Measurements from ENCODE around the gene MEGF11. TPM values are rescaled to one million over a fixed set of nuclear protein-coding genes. Genes with fewer than 3 reads are reported as not detected.

The MEGF11 gene
- total RNA-seq, 1 experiment from 2014 or later, result 1.2 TPM

- no peaks in the 10 kb centered on the region; the same call in 1 of the 2 replicates for H3K4me1 ChIP-seq (ENCODE audit: insufficient read depth, low read length)
- no peak for DNase-seq
- Mint-ChIP-seq H3K27ac (no peak overlapping the region), H3K4me3 (no peak overlapping the region), H3K4me1 (peaks cover 21 to 42% of the 10 kb centered on the region in 2 experiments), H3K36me3 (ENCODE audit: insufficient read depth in 1 of 3, low read depth in 3 of 3) (no peaks in the 10 kb centered on the region; a peak in 1 of 7 replicates), H3K9me3 (no peaks in the 10 kb centered on the region), H3K27me3 (ENCODE audit: low read depth) (no peaks in the 10 kb centered on the region)
- H3K14ac ChIP-seq (ENCODE audit: insufficient read depth, low read length), result no peak overlapping the region
- no peaks in the 10 kb centered on the region for H3K9me3 ChIP-seq (ENCODE audit: control insufficient read depth, low read depth, low read length)
- no peak overlapping the region for H2BK15ac ChIP-seq (ENCODE audit: low read depth, low read length)
- H2BK12ac ChIP-seq (ENCODE audit: insufficient read length, low read depth, low read length), result no peak overlapping the region
- no peak overlapping the region for H3K18ac ChIP-seq (ENCODE audit: insufficient read length, low read depth, low read length)
- no peak overlapping the region for H2BK20ac ChIP-seq (ENCODE audit: low read depth, low read length, poor library complexity, severe bottlenecking)
- H4K8ac ChIP-seq (replicated peaks; ENCODE audit: insufficient read length, low read depth, low read length), result no peak overlapping the region
- no peaks in the 10 kb centered on the region for H4K20me1 ChIP-seq (ENCODE audit: control insufficient read depth, insufficient read depth, insufficient read length)
- no peak overlapping the region for H2AFZ ChIP-seq (ENCODE audit: low read length)
- H3K23me2 ChIP-seq (ENCODE audit: insufficient read length, low read depth, low read length, poor library complexity, severe bottlenecking), result no peaks in the 10 kb centered on the region
- no peak overlapping the region for H3K27ac ChIP-seq (ENCODE audit: insufficient read length, low read depth, low read length)
- H2BK120ac ChIP-seq (ENCODE audit: low read depth, low read length, poor library complexity, severe bottlenecking), result no peak overlapping the region
- no peak overlapping the region for H3T11ph ChIP-seq (ENCODE audit: low read length)
- H3K9ac ChIP-seq (ENCODE audit: extremely low read depth, insufficient read length, low read length), result no peak overlapping the region
- H4K5ac ChIP-seq (ENCODE audit: insufficient read length, low read depth, low read length), result no peak overlapping the region
- H3K79me2 ChIP-seq (ENCODE audit: insufficient read depth, low read length), result no peaks in the 10 kb centered on the region
- no peak overlapping the region for H3K4ac ChIP-seq (ENCODE audit: low read depth, low read length)
- no peak overlapping the region for H2AK5ac ChIP-seq (ENCODE audit: insufficient read length, low read length)
- no peak overlapping the region for H2BK5ac ChIP-seq (ENCODE audit: insufficient read length, low read length)
- no peak overlapping the region for H4K91ac ChIP-seq (ENCODE audit: insufficient read length, low read depth, low read length)
- H3K56ac ChIP-seq (ENCODE audit: insufficient read length, low read depth, low read length), result no peak overlapping the region
- no peak for TF ChIP-seq CTCF (conservative IDR thresholded peaks at IDR 0.05)
- no peak overlapping the region for H3K4me2 ChIP-seq (ENCODE audit: insufficient read depth, insufficient read length, low read length)
- H3K27me3 ChIP-seq (ENCODE audit: insufficient read depth, low read length), result no peaks in the 10 kb centered on the region
- H3K23ac ChIP-seq (ENCODE audit: insufficient read length, low read depth, low read length), result no peak overlapping the region
- no peaks in the 10 kb centered on the region for H3K79me1 ChIP-seq (ENCODE audit: insufficient read depth, low read depth, low read length, poor library complexity, severe bottlenecking)
- WGBS (ENCODE audit: extremely low coverage, insufficient read length, low lambda C conversion rate), result no CpG with 5 or more reads among the region's 9 CpGs
Measured at GRCh38 chr15:66047321-66048024, 206.1 kb downstream of the MEGF11 start.
